ENCODE measurements around the gene UBALD1. TPM values are rescaled to one million over a fixed set of nuclear protein-coding genes. Genes with fewer than 3 reads are reported as not detected.

UBALD1 gene
- total and polyA plus RNA-seq, 9 of the 15 experiments (the other 6 are each of a cell fraction or from before 2014, with no cell fraction given), result 1.3 to 38.0 (median 6.2) TPM; not detected in 2

DNA sequence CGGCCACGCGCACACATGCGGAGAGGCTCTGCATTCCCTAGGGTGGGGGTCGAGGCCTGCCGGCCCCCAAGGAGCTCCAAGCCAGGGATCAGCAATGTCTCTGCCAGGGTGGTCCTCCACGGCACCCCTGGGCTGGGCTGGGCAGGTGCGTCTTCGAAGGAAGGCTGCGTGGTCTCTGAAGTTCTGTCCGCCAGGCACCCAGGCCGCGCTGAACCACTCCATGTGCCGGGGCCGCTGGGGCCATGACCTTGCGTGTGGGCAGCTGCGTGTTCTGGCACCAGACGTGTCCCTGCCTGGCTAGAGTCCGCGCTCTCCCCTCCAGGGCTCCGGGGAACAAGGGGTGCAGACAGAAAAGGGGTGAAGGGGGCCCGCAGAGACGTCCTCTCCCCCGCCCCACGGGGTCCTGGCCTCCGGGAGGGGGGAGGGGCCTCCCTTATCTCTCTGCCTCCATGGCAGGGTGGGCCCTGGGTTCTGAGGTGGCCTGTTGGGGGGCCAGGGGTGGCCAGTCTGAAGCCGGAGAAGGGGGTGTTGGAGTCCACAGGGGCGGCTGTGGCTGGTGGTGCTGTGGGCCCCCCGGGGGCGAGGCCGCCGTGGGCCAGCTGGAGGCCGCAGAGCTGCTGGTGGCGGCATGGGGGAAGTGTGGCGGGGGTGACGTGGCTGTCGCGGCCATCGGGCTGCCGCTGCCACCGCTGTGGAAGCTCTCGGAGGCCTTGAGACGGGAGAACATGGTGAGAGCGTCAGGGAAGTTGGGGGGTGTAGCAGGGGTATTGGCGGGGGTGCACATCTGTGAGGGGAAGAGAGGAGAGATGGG, 5.3 kb downstream of the UBALD1 start:
- in situ Hi-C loops (cut with MboI) (no loop called here), intact Hi-C loops (cut with micrococcal nuclease) (no loop called here)
- Histone ChIP-seq H3K27me3 (ENCODE audit: control insufficient read depth in 2 of 2, insufficient read depth in 2 of 2, low read length in 2 of 2) (peaks cover 3 to 7% of the 10 kb centered on the region in 2 experiments; a peak in 4 of 5 replicates), H4K20me1 (replicated peaks; ENCODE audit: control insufficient read depth, insufficient read depth, low read length) (peaks cover 42% of the 10 kb centered on the region), H3K9me1 (ENCODE audit: control insufficient read depth, insufficient read depth, low read length) (peaks cover 17% of the 10 kb centered on the region), H3K9me3 (replicated peaks; ENCODE audit: control insufficient read depth, insufficient read depth, low read depth, low read length) (no peaks in the 10 kb centered on the region), H3K4me1 (replicated peaks in 1 of 2; ENCODE audit: control insufficient read depth in 2 of 2, insufficient read depth in 2 of 2, low read length in 2 of 2) (peaks cover 6 to 64% of the 10 kb centered on the region in 2 experiments), H3K79me2 (ENCODE audit: control insufficient read depth, insufficient read depth, low read length) (peaks cover 29% of the 10 kb centered on the region), H3K36me3 (ENCODE audit: control insufficient read depth, insufficient read depth, low read length) (peaks cover 32% of the 10 kb centered on the region; the same call in 1 of the 3 replicates), H3K27ac (ENCODE audit: extremely low read depth, low read depth, low read length) (no peak overlapping the region), H3K4me3 (no peak overlapping the region), H3K9ac (ENCODE audit: insufficient read depth in 1 of 2, low read depth in 2 of 2, low read length in 2 of 2) (no peak overlapping the region), H2AFZ (ENCODE audit: low read depth, low read length) (no peak overlapping the region), H3K4me2 (ENCODE audit: insufficient read depth, low read length) (no peak overlapping the region)
- 92% methylated on average over 30 of the region's 45 CpGs for WGBS (ENCODE audit: insufficient coverage, low coverage, missing lambda C conversion rate)
- FAIRE-seq (no peak), ATAC-seq (no peak), DNase-seq (ENCODE audit: extremely low read depth in 1 of 4, low spot score in 3 of 4) (no peak)
- no TSS peak for BruUV-seq (replicated peaks)
- CTCF ChIA-PET (ENCODE audit: low intra/inter-chr PET ratio), result no interaction called here
- POLR2A ChIA-PET, result interaction anchor here (0.6 to 2.3 kb wide), 3 partner anchors 10 to 116 kb away, joined by 3 to 5 read pairs (median 3); no protein-coding TSS in a partner anchor
- TF ChIP-seq, protein P1, sequence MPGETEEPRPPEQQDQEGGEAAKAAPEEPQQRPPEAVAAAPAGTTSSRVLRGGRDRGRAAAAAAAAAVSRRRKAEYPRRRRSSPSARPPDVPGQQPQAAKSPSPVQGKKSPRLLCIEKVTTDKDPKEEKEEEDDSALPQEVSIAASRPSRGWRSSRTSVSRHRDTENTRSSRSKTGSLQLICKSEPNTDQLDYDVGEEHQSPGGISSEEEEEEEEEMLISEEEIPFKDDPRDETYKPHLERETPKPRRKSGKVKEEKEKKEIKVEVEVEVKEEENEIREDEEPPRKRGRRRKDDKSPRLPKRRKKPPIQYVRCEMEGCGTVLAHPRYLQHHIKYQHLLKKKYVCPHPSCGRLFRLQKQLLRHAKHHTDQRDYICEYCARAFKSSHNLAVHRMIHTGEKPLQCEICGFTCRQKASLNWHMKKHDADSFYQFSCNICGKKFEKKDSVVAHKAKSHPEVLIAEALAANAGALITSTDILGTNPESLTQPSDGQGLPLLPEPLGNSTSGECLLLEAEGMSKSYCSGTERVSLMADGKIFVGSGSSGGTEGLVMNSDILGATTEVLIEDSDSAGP (CRISPR knock-in tag; IDR thresholded peaks at IDR 0.05), result no peak
- TF ChIP-seq RBFOX2 (IDR thresholded peaks at IDR 0.05; ENCODE audit: low read depth, low read length) (peak; percentile 49), BMI1 (IDR thresholded peaks at IDR 0.05; ENCODE audit: low read length) (no peak), MECOM (CRISPR knock-in tag; IDR thresholded peaks at IDR 0.05) (no peak), ZNF76 (CRISPR knock-in tag; IDR thresholded peaks at IDR 0.05; ENCODE audit: borderline replicate concordance) (no peak), PHF8 (IDR thresholded peaks at IDR 0.05; ENCODE audit: borderline replicate concordance, low read length) (no peak), RBM22 (IDR thresholded peaks at IDR 0.05; ENCODE audit: low read depth, low read length, poor library complexity, severe bottlenecking) (peak; percentile 28), THRAP3 (IDR thresholded peaks at IDR 0.05; ENCODE audit: borderline replicate concordance) (no peak), ZNF444 (CRISPR knock-in tag; IDR thresholded peaks at IDR 0.05) (no peak)
- TF ChIP-seq, protein P2, sequence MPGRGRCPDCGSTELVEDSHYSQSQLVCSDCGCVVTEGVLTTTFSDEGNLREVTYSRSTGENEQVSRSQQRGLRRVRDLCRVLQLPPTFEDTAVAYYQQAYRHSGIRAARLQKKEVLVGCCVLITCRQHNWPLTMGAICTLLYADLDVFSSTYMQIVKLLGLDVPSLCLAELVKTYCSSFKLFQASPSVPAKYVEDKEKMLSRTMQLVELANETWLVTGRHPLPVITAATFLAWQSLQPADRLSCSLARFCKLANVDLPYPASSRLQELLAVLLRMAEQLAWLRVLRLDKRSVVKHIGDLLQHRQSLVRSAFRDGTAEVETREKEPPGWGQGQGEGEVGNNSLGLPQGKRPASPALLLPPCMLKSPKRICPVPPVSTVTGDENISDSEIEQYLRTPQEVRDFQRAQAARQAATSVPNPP (IDR thresholded peaks at IDR 0.05; ENCODE audit: borderline replicate concordance, insufficient read depth, insufficient read length), result no peak
- TF ChIP-seq, protein P3, sequence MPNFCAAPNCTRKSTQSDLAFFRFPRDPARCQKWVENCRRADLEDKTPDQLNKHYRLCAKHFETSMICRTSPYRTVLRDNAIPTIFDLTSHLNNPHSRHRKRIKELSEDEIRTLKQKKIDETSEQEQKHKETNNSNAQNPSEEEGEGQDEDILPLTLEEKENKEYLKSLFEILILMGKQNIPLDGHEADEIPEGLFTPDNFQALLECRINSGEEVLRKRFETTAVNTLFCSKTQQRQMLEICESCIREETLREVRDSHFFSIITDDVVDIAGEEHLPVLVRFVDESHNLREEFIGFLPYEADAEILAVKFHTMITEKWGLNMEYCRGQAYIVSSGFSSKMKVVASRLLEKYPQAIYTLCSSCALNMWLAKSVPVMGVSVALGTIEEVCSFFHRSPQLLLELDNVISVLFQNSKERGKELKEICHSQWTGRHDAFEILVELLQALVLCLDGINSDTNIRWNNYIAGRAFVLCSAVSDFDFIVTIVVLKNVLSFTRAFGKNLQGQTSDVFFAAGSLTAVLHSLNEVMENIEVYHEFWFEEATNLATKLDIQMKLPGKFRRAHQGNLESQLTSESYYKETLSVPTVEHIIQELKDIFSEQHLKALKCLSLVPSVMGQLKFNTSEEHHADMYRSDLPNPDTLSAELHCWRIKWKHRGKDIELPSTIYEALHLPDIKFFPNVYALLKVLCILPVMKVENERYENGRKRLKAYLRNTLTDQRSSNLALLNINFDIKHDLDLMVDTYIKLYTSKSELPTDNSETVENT (CRISPR knock-in tag; IDR thresholded peaks at IDR 0.05), result no peak
- TF ChIP-seq, protein P4, sequence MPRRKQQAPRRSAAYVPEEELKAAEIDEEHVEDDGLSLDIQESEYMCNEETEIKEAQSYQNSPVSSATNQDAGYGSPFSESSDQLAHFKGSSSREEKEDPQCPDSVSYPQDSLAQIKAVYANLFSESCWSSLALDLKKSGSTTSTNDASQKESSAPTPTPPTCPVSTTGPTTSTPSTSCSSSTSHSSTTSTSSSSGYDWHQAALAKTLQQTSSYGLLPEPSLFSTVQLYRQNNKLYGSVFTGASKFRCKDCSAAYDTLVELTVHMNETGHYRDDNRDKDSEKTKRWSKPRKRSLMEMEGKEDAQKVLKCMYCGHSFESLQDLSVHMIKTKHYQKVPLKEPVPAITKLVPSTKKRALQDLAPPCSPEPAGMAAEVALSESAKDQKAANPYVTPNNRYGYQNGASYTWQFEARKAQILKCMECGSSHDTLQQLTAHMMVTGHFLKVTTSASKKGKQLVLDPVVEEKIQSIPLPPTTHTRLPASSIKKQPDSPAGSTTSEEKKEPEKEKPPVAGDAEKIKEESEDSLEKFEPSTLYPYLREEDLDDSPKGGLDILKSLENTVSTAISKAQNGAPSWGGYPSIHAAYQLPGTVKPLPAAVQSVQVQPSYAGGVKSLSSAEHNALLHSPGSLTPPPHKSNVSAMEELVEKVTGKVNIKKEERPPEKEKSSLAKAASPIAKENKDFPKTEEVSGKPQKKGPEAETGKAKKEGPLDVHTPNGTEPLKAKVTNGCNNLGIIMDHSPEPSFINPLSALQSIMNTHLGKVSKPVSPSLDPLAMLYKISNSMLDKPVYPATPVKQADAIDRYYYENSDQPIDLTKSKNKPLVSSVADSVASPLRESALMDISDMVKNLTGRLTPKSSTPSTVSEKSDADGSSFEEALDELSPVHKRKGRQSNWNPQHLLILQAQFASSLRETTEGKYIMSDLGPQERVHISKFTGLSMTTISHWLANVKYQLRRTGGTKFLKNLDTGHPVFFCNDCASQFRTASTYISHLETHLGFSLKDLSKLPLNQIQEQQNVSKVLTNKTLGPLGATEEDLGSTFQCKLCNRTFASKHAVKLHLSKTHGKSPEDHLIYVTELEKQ (CRISPR knock-in tag; IDR thresholded peaks at IDR 0.05), result no peak
